Left colon (tissue), 2 donors: Measurements from ENCODE around the gene SETDB2. TPM values are rescaled to one million over a fixed set of nuclear protein-coding genes. Genes with fewer than 3 reads are reported as not detected.
"Not testable (repeated sequence)": the region's sequence is repeated elsewhere in the genome, so short reads cannot be mapped to it uniquely, and the experiment has no call there.

Experiments
- ATAC-seq: fragments of 200-7000 bp; cut with Tn5 transposase; one replicate; pipeline ENCODE4 v1.9.1; 2020; ENCODE audit warnings: mild to moderate bottlenecking, moderate library complexity
- DNase-seq, 2 donors: peaks; one replicate each; pipeline ENCODE4 v3.0.0-alpha.2; 2020
- intact Hi-C, 2 donors: fragments of 100-400 bp; cut with DNase I in 1 of 2; cut with micrococcal nuclease in 1 of 2; formaldehyde crosslinking; loops; one replicate each; pipeline versions ENCODE4 v1.11.2 to v1.14.0; 2022; cut with DNase I, micrococcal nuclease
- total RNA-seq, 2 donors: library from RNA; stranded (reverse); fragmentation: NEBNext Ultra II Directional; extraction: Animal tissue kit (Norgen Biotek cat#: 25700); gene quantifications; one replicate each; pipeline ENCODE4 v1.2.1, GENCODE V29; 2021
- donor health status: DM: no; HTN: no; CAD: no.
- donor health status: DM: yes; HTN: yes; CAD: no.

Gene SETDB2
- total RNA-seq, 2 donors from 2014 or later = 9.3 to 10.6 TPM

GRCh38 chr13:49456156-49456555, 12.1 kb downstream of the SETDB2 start:
- intact Hi-C loops = no loop called here
- no peak for ATAC-seq
- no peak for DNase-seq

- no peak for ATAC-seq
- intact Hi-C loops = no loop called here
- DNase-seq = no peak
These were observed 13.1 kb downstream of the SETDB2 start for GRCh38 chr13:49457221-49457620.

GRCh38 chr13:49459580-49459979, 15.5 kb downstream of the SETDB2 start:
- intact Hi-C loops = no loop called here
- no peak for ATAC-seq

GRCh38 chr13:49464085-49464484, 20.0 kb downstream of the SETDB2 start:
- intact Hi-C loops = no loop called here
- no peak for DNase-seq
- ATAC-seq = no peak

More at GRCh38 chr13:49459580-49459979, 15.5 kb downstream of the SETDB2 start:
- no peak for DNase-seq

GRCh38 chr13:49464621-49465325, 20.7 kb downstream of the SETDB2 start:
- no peak for ATAC-seq
- DNase-seq = no peak
- intact Hi-C loops = no loop called here

GRCh38 chr13:49466292-49466838, 22.3 kb downstream of the SETDB2 start:
- DNase-seq (no peak), ATAC-seq (peak; percentile 86)
- intact Hi-C loops = no loop called here

GRCh38 chr13:49472186-49472585, 28.1 kb downstream of the SETDB2 start:
- ATAC-seq (no peak), DNase-seq (no peak)
- intact Hi-C loops = no loop called here

GRCh38 chr13:49476529-49476928, 32.5 kb downstream of the SETDB2 start:
- ATAC-seq = no peak
- no peak for DNase-seq
- intact Hi-C loops = no loop called here

- intact Hi-C loops = no loop called here
- ATAC-seq = no peak
- no peak for DNase-seq
These were observed 37.7 kb downstream of the SETDB2 start for GRCh38 chr13:49481788-49482187.

GRCh38 chr13:49488563-49488962, 44.5 kb downstream of the SETDB2 start:
- ATAC-seq (no peak), DNase-seq (no peak)
- intact Hi-C loops = no loop called here

- ATAC-seq (no peak), DNase-seq (no peak)
- intact Hi-C loops = no loop called here
These were observed 50.6 kb downstream of the SETDB2 start for GRCh38 chr13:49494645-49495044.

- DNase-seq (peak; percentile 83 to 87), ATAC-seq (peak; percentile 89)
- intact Hi-C loops = no loop called here
These were observed 52.0 kb downstream of the SETDB2 start, which contains the start of gene PHF11 for GRCh38 chr13:49495783-49496762. Gene PHF11 (plus strand): TSS chr13:49495953. CDS start chr13:49496002, 49 bp downstream.

- DNase-seq, ATAC-seq, intact Hi-C loops: not testable (repeated sequence)
These were observed 52.8 kb downstream of the SETDB2 start for GRCh38 chr13:49496837-49497236.

- intact Hi-C loops = no loop called here
- DNase-seq (no peak), ATAC-seq (no peak)
These were observed 53.2 kb downstream of the SETDB2 start for GRCh38 chr13:49497272-49497671.

- intact Hi-C loops = no loop called here
- no peak for ATAC-seq
These were observed 54.1 kb downstream of the SETDB2 start for GRCh38 chr13:49498206-49498605.

GRCh38 chr13:49499889-49500660, 56.0 kb downstream of the SETDB2 start:
- ATAC-seq (no peak), DNase-seq (no peak)
- intact Hi-C loops = no loop called here

More at GRCh38 chr13:49498206-49498605, 54.1 kb downstream of the SETDB2 start:
- DNase-seq = no peak

GRCh38 chr13:49502954-49503353, 58.9 kb downstream of the SETDB2 start:
- intact Hi-C loops = no loop called here
- no peak for ATAC-seq
- peak in 1 of 2 donors; percentile 29 for DNase-seq

GRCh38 chr13:49503951-49504350, 59.9 kb downstream of the SETDB2 start:
- ATAC-seq = no peak
- no peak for DNase-seq
- intact Hi-C loops = no loop called here

GRCh38 chr13:49512578-49512977, 68.5 kb downstream of the SETDB2 start:
- DNase-seq (no peak), ATAC-seq (no peak)
- intact Hi-C loops = no loop called here
